HCT116 (cell line): Measurements from ENCODE around the gene MACROD1. TPM values are rescaled to one million over a fixed set of nuclear protein-coding genes. Genes with fewer than 3 reads are reported as not detected.

Experiments
- ATAC-seq: fragments of 200-7000 bp; cut with Tn5 transposase; 2 replicates; pipeline ENCODE4 v1.9.1; 2020; ENCODE audit warnings: mild to moderate bottlenecking, moderate library complexity
- BruUV-seq: library from RNA; stranded (reverse); fragments of 400-500 nt; replicated peaks from 2 replicates; lab custom pipeline; 2021; lab: Mats Ljungman, UMichigan
- CTCF ChIA-PET: fragments of 300-600 bp; sonication (Branson Sonifier 250); formaldehyde crosslinking; loops from one replicate; lab custom pipeline; 2021; ENCODE audit warnings: antibody characterized with exemption; lab: Charles Lee
- POLR2A ChIA-PET: fragments of 300-600, 350-600 bp; sonication (Branson Sonifier 250); formaldehyde crosslinking; loops from one replicate; lab custom pipeline; 2021; ENCODE audit warnings: antibody characterized with exemption; lab: Charles Lee
- RAD21 ChIA-PET, 2 experiments: fragments of 300-600 bp; sonication (Branson Sonifier 250); formaldehyde crosslinking; loops; one replicate each; lab custom pipeline; 2023; ENCODE audit warnings: low total read pairs in 2 of 2; ENCODE audit not compliant: uncharacterized antibody in 2 of 2, unreplicated experiment in 2 of 2, low non-redundant PET in 1 of 2; lab: Charles Lee
- DNase-seq: peaks from one replicate; pipeline ENCODE4 v3.0.0-alpha.2; 2010; ENCODE audit warnings: low read depth, low spot score
- H2AFZ ChIP-seq: fragments of 200-600 bp; shearing (Covaris generic), sonication (generic); 2 replicates; pipeline ENCODE4 v1.6.1; 2017; ENCODE audit warnings: low read depth, mixed run types, mixed read lengths, antibody characterized with exemption, low read length; ENCODE audit not compliant: poor library complexity, severe bottlenecking
- H3K27ac ChIP-seq: 2 replicates; pipeline ENCODE4 v1.5.1; 2012; ENCODE audit warnings: low read depth, low read length
- H3K27me3 ChIP-seq: fragments of 200-600 bp; sonication (generic); 2 replicates; pipeline ENCODE4 v1.6.1; 2016; ENCODE audit warnings: mixed run types, low read length, mixed read lengths; ENCODE audit not compliant: insufficient read depth
- H3K36me3 ChIP-seq, 2 experiments: fragments of 200-500 bp in 1 of 2; fragments of 200-600 bp in 1 of 2; sonication (Bioruptor generic) in 1 of 2; sonication (generic) in 1 of 2; 2 replicates each; pipeline versions ENCODE4 v1.5.1 to v1.6.1; 2014 to 2016; ENCODE audit warnings: low read length in 2 of 2, inconsistent platforms in 1 of 2, mixed read lengths in 1 of 2, mixed run types in 1 of 2; ENCODE audit not compliant: insufficient read depth in 2 of 2, control insufficient read depth in 1 of 2
- H3K4me1 ChIP-seq, 2 experiments: fragments of 200-600 bp in 1 of 2; sonication (generic) in 1 of 2; 2 replicates each; pipeline versions ENCODE4 v1.5.1 to v1.6.1; 2012 to 2017; ENCODE audit warnings: low read length in 2 of 2, inconsistent platforms in 1 of 2, mild to moderate bottlenecking in 1 of 2, mixed read lengths in 1 of 2, mixed run types in 1 of 2, moderate library complexity in 1 of 2; ENCODE audit not compliant: insufficient read depth in 2 of 2, control insufficient read depth in 1 of 2
- H3K4me2 ChIP-seq: fragments of 200-600 bp; sonication (generic); 2 replicates; pipeline ENCODE4 v1.6.1; 2017; ENCODE audit warnings: mixed run types, low read length, mixed read lengths
- H3K4me3 ChIP-seq, 2 experiments: fragments of 200-600 bp in 1 of 2; sonication (generic) in 1 of 2; replicated peaks in 1 of 2; 2 replicates each; pipeline ENCODE4 v1.5.1; 2011 to 2016; ENCODE audit warnings: low read length in 2 of 2, control low read depth in 1 of 2, low read depth in 1 of 2, mild to moderate bottlenecking in 1 of 2, mixed read lengths in 1 of 2, mixed run types in 1 of 2
- H3K79me2 ChIP-seq: fragments of 200-600 bp; sonication (generic); 2 replicates; pipeline ENCODE4 v1.6.1; 2017; ENCODE audit warnings: mild to moderate bottlenecking, mixed run types, low read length, moderate library complexity, mixed read lengths; ENCODE audit not compliant: insufficient read depth
- H3K9ac ChIP-seq: fragments of 200-600 bp; sonication (generic); 2 replicates; pipeline ENCODE4 v1.6.1; 2016; ENCODE audit warnings: low read length, mixed read lengths
- H3K9me2 ChIP-seq: fragments of 200-600 bp; sonication (generic), shearing (Covaris generic); 2 replicates; pipeline ENCODE4 v1.6.1; 2017; ENCODE audit warnings: mixed run types, mild to moderate bottlenecking, moderate library complexity; ENCODE audit not compliant: insufficient read depth
- H3K9me3 ChIP-seq, 2 experiments: fragments of 200-500 bp in 1 of 2; fragments of 200-600 bp in 1 of 2; sonication (Bioruptor generic) in 1 of 2; sonication (generic) in 1 of 2; 2 replicates each; pipeline ENCODE4 v1.6.1; 2014 to 2017; ENCODE audit warnings: low read length in 2 of 2, mixed read lengths in 2 of 2, inconsistent platforms in 1 of 2, low read depth in 1 of 2, mild to moderate bottlenecking in 1 of 2, mixed run types in 1 of 2, moderate library complexity in 1 of 2; ENCODE audit not compliant: control insufficient read depth in 1 of 2, insufficient read depth in 1 of 2
- H4K20me1 ChIP-seq: fragments of 200-600 bp; sonication (generic), shearing (Covaris generic); 2 replicates; pipeline ENCODE4 v1.6.1; 2017; ENCODE audit warnings: mixed run types, mild to moderate bottlenecking, moderate library complexity; ENCODE audit not compliant: insufficient read depth
- CEBPB ChIP-seq: IDR thresholded peaks from 2 replicates; pipeline ENCODE4 v1.6.1; 2012; ENCODE audit warnings: low read depth
- POLR2A ChIP-seq: IDR thresholded peaks from 2 replicates; pipeline ENCODE4 v1.7.0; 2011; ENCODE audit warnings: borderline replicate concordance; ENCODE audit not compliant: insufficient read depth, insufficient read length; ENCODE audit errors: extremely low read depth
- REST ChIP-seq: IDR thresholded peaks from 2 replicates; pipeline ENCODE4 v1.6.1; 2012; ENCODE audit warnings: low read depth
- SIN3A ChIP-seq: IDR thresholded peaks from 2 replicates; pipeline ENCODE4 v1.6.1; 2012; ENCODE audit warnings: low read depth
- SP1 ChIP-seq: IDR thresholded peaks from 2 replicates; pipeline ENCODE4 v1.6.1; 2012; ENCODE audit warnings: low read depth
- SRF ChIP-seq: IDR thresholded peaks from 2 replicates; pipeline ENCODE4 v1.6.1; 2012; ENCODE audit warnings: low read depth
- TCF7L2 ChIP-seq: IDR thresholded peaks from 2 replicates; pipeline ENCODE4 v1.7.0; 2011; ENCODE audit warnings: borderline replicate concordance, inconsistent platforms; ENCODE audit not compliant: insufficient read depth, insufficient read length; ENCODE audit errors: extremely low read depth
- ZFX ChIP-seq: fragments of 450-650 bp; IDR thresholded peaks from 2 replicates; pipeline ENCODE4 v1.6.1; 2017
- intact Hi-C: fragments of 100-400 bp; cut with micrococcal nuclease; formaldehyde crosslinking; loops from 2 replicates; pipeline ENCODE4 v1.10.0; 2022
- total RNA-seq: library from RNA; stranded (reverse); gene quantifications from one replicate; pipeline ENCODE4 v1.2.1, GENCODE V29; 2021; ENCODE audit not compliant: unreplicated experiment
- TF ChIP-seq, protein P1 (sequence below), 3 experiments: fragments of 200-600 bp in 1 of 3; sonication (generic) in 1 of 3; IDR thresholded peaks in 2 of 3; conservative IDR thresholded peaks in 1 of 3; 2 replicates each; pipeline ENCODE4 v1.5.1; 2012 to 2017; ENCODE audit warnings: low read depth in 2 of 3, low read length in 2 of 3, antibody characterized with exemption in 1 of 3, borderline replicate concordance in 1 of 3, control low read depth in 1 of 3, mild to moderate bottlenecking in 1 of 3, mixed read lengths in 1 of 3, mixed run types in 1 of 3, moderate library complexity in 1 of 3; ENCODE audit not compliant: insufficient read depth in 1 of 3

The MACROD1 gene
- total RNA-seq, 1 experiment from 2014 or later: 61.1 TPM

- Histone ChIP-seq H3K27me3 (no peaks in the 10 kb centered on the region), H2AFZ (no peak overlapping the region), H3K4me2 (no peak overlapping the region), H3K36me3 (no peaks in the 10 kb centered on the region), H3K79me2 (no peaks in the 10 kb centered on the region), H3K9me3 (no peaks in the 10 kb centered on the region), H3K4me1 (peaks cover 0 to 3% of the 10 kb centered on the region in 2 experiments; a peak in 1 of 4 replicates), H3K9me2 (no peaks in the 10 kb centered on the region), H3K4me3 (no peak overlapping the region), H4K20me1 (no peaks in the 10 kb centered on the region), H3K27ac (no peak overlapping the region), H3K9ac (no peak overlapping the region)
- ChIA-PET RAD21 (no interaction called here), POLR2A (no interaction called here), CTCF (no interaction called here)
- ATAC-seq (no peak), DNase-seq (no peak)
- intact Hi-C loops: no loop called here
- no TSS peak for BruUV-seq
- TF ChIP-seq, protein P1, sequence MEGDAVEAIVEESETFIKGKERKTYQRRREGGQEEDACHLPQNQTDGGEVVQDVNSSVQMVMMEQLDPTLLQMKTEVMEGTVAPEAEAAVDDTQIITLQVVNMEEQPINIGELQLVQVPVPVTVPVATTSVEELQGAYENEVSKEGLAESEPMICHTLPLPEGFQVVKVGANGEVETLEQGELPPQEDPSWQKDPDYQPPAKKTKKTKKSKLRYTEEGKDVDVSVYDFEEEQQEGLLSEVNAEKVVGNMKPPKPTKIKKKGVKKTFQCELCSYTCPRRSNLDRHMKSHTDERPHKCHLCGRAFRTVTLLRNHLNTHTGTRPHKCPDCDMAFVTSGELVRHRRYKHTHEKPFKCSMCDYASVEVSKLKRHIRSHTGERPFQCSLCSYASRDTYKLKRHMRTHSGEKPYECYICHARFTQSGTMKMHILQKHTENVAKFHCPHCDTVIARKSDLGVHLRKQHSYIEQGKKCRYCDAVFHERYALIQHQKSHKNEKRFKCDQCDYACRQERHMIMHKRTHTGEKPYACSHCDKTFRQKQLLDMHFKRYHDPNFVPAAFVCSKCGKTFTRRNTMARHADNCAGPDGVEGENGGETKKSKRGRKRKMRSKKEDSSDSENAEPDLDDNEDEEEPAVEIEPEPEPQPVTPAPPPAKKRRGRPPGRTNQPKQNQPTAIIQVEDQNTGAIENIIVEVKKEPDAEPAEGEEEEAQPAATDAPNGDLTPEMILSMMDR (IDR thresholded peaks at IDR 0.05 in 2 of 3, conservative IDR thresholded peaks at IDR 0.05 in 1 of 3; ENCODE audit: borderline replicate concordance in 1 of 3, insufficient read depth in 1 of 3, low read depth in 2 of 3, low read length in 2 of 3): no peak
- no peak for TF ChIP-seq POLR2A
Measured at GRCh38 chr11:64077607-64078006, 88.3 kb downstream of the MACROD1 start.

DNA sequence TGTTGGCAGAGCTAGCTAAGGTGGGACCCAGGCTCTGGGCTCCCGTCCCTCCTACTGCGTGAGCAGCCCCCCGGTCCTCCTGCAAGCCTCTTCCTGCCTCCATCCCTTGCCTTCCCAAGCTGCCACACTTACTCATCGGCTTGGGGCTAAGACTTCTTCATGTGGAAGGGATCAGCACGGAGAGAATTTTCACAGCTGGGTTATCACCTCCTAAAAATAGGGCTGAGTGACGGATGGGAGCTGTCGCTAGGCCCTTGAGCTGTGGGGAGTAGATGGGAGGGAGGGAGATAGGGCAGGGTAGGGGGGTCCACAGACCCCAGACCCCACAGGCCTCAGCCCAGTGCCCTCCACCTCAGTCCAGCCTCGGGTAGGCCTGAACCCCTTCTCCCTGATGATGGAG is 89.2 kb downstream of the MACROD1 start:
- no peak for TF ChIP-seq TCF7L2
- TF ChIP-seq ZFX: no peak
- TF ChIP-seq SIN3A: no peak
- no peak for TF ChIP-seq CEBPB
- TF ChIP-seq SP1: no peak
- no peak for TF ChIP-seq SRF
- TF ChIP-seq, protein P1 (IDR thresholded peaks at IDR 0.05 in 2 of 3, conservative IDR thresholded peaks at IDR 0.05 in 1 of 3; ENCODE audit: borderline replicate concordance in 1 of 3, insufficient read depth in 1 of 3, low read depth in 2 of 3, low read length in 2 of 3): no peak
- TF ChIP-seq REST: no peak
- Histone ChIP-seq H3K9me2 (no peaks in the 10 kb centered on the region), H2AFZ (no peak overlapping the region), H3K9me3 (no peaks in the 10 kb centered on the region), H3K4me3 (no peak overlapping the region), H3K27ac (no peak overlapping the region), H3K79me2 (no peaks in the 10 kb centered on the region), H4K20me1 (no peaks in the 10 kb centered on the region), H3K36me3 (no peaks in the 10 kb centered on the region), H3K27me3 (no peaks in the 10 kb centered on the region), H3K4me2 (no peak overlapping the region), H3K9ac (no peak overlapping the region), H3K4me1 (peaks cover 0 to 3% of the 10 kb centered on the region in 2 experiments; a peak in 1 of 4 replicates)
- ATAC-seq (no peak), DNase-seq (no peak)
- POLR2A ChIA-PET: no interaction called here
- no TSS peak for BruUV-seq
- intact Hi-C loops: no loop called here
- RAD21 ChIA-PET: no interaction called here
- CTCF ChIA-PET: no interaction called here
